ENCODE results near the gene AMBRA1.
"Not testable (repeated sequence)": the region's sequence is repeated elsewhere in the genome, so short reads cannot be mapped to it uniquely, and the experiment has no call there.

The AMBRA1 gene

GRCh38 chr11:46527591-46528130 is 66.2 kb downstream of the AMBRA1 start:
- no peak for TF ChIP-seq POLR2A (IDR thresholded peaks at IDR 0.05; ENCODE audit: low read depth, low read length)
- DNase-seq (ENCODE audit: insufficient read length, low spot score), result no peak
- no peak for FAIRE-seq

- FAIRE-seq (no peak), DNase-seq (ENCODE audit: insufficient read length, low spot score) (no peak)
- TF ChIP-seq POLR2A (IDR thresholded peaks at IDR 0.05; ENCODE audit: low read depth, low read length), result no peak
These were observed 67.3 kb downstream of the AMBRA1 start for GRCh38 chr11:46526216-46527215.

DNA sequence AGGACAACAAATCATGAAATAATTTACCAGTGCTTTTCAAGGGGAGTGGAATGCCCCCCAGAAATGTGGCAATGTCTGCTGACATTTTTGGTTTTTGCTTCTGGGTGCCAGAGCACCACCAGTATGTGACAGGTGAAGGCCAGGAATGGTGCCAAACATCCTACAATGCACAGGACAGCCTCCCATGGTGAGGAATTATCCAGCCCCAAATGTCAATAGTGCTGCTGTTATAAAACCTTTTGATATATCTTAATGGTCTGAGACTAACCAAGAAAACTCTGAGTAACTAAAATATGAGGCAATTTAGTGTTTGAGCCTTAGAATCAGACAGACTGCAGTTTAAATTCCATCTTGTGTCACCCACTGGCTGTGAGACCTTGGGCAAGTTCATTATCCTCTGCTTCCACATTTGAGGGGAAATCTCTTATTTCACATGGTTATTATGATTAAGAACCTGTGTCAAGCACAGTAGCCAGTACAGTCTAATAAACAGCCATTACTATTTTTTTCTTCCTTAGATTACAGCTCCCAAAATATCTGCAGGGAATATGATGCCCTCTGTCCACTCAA is 69.5 kb downstream of the AMBRA1 start:
- no peak for DNase-seq (ENCODE audit: insufficient read length, low spot score)
- no peak for FAIRE-seq
- no peak for TF ChIP-seq POLR2A (IDR thresholded peaks at IDR 0.05; ENCODE audit: low read depth, low read length)

DNA sequence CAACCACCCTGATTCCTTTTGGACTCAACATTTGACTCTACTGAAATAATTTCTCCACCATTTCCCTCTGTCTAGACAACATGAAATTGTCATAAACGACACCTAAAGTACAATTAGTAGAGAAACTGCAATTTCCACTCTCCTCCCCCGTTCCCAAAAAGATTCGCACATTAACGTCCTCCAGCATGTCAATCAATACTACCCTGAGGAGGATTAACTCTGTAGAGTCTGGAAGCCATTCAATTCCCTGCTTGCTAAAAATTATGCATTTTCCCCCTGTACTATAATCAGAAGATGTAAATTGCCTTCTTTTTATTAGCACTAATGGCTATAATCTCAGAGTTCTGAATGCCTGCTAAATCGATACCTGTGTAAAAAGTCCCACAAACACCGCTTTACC is 70.5 kb downstream of the AMBRA1 start:
- no peak for TF ChIP-seq POLR2A (IDR thresholded peaks at IDR 0.05; ENCODE audit: low read depth, low read length)
- no peak for DNase-seq (ENCODE audit: insufficient read length, low spot score)
- no peak for FAIRE-seq

- TF ChIP-seq POLR2A (IDR thresholded peaks at IDR 0.05; ENCODE audit: low read depth, low read length), result no peak
- no peak for DNase-seq (ENCODE audit: insufficient read length, low spot score)
- FAIRE-seq, result no peak
These were observed 71.0 kb downstream of the AMBRA1 start for GRCh38 chr11:46522682-46523281.

DNA sequence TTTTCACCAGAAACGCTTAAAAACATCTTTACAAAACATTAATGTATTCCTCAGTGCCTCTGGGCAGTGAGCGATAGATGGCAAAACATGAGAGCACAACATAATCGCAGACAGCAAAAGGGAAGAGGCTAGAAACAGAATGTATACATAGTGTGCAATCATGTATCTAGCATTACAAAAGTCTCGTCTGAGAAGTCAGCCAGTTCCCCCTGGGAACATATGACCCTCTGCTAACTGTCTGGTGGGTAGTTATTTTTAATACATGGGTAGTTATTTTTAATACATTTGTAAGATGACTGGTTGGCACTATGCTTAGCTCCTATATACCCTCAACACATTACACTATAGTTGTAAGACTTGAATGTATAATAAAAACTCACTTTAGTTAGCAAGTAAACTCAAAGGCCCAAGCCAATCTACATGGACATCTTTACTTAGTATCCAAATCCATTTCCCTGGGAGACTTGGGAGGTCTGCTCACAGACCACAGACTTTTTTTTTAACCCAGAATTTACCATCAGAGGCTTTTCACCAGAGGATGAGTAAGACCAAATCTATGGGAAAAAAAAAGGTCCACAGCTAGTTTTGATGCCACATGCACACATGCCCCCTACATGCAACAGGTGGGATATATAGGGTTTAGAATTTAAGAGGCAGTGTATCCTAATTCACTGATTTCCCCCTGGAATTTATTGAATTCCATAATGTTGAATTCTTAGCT is 71.7 kb downstream of the AMBRA1 start:
- FAIRE-seq (no peak), DNase-seq (ENCODE audit: insufficient read length, low spot score) (no peak)
- TF ChIP-seq POLR2A (IDR thresholded peaks at IDR 0.05; ENCODE audit: low read depth, low read length), result no peak

GRCh38 chr11:46520971-46521745 is 72.7 kb downstream of the AMBRA1 start:
- TF ChIP-seq POLR2A (IDR thresholded peaks at IDR 0.05; ENCODE audit: low read depth, low read length), result no peak
- DNase-seq (ENCODE audit: insufficient read length, low spot score), result peak; percentile 36
- no peak for FAIRE-seq

GRCh38 chr11:46519351-46519750 is 74.5 kb downstream of the AMBRA1 start:
- no peak for FAIRE-seq
- DNase-seq (ENCODE audit: insufficient read length, low spot score), result no peak
- no peak for TF ChIP-seq POLR2A (IDR thresholded peaks at IDR 0.05; ENCODE audit: low read depth, low read length)

DNA sequence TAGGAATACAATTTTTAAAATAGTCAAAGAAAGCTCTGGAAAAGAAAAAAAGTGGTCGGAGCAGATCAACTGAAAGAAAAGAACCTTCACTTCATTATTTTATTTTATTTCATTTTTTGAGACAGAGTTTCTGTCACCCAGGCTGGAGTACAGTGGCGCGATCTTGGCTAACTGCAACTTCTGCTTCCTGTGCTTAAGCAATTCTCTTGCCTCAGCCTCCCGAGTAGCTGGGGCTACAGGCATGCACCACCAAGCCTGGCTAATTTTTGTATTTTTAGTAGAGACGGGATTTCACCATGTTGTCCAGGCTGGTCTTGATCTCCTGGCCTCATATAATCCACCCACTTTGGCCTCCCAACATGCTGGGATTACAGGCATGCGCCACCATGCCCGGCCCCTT is 74.9 kb downstream of the AMBRA1 start:
- FAIRE-seq; DNase-seq (ENCODE audit: insufficient read length, low spot score): not testable (repeated sequence)

DNA sequence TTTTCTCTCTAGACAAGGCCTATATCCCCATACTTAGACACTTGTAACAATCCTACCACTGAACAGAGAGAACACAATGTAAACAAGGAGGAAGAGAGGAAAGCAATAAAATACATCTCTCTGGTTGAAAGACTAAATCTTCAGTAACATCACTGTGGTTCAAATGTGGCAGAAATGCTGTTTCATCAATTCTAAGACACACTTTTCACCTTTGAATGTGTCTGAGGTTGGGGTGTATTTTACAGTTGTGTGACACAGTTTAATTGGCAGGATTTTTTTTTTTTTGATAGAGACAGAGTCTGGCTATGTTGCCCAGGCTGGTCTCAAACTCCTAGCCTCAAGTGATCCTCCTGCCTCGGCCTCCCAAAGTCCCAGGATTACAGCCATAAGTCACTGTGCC is 79.5 kb downstream of the AMBRA1 start:
- no peak for TF ChIP-seq POLR2A (IDR thresholded peaks at IDR 0.05; ENCODE audit: low read depth, low read length)
- FAIRE-seq (no peak), DNase-seq (ENCODE audit: insufficient read length, low spot score) (no peak)

GRCh38 chr11:46513934-46514342 is 79.9 kb downstream of the AMBRA1 start:
- no peak for FAIRE-seq
- no peak for DNase-seq (ENCODE audit: insufficient read length, low spot score)
- no peak for TF ChIP-seq POLR2A (IDR thresholded peaks at IDR 0.05; ENCODE audit: low read depth, low read length)

- DNase-seq (ENCODE audit: insufficient read length, low spot score), result no peak
- TF ChIP-seq POLR2A (IDR thresholded peaks at IDR 0.05; ENCODE audit: low read depth, low read length), result no peak
- FAIRE-seq, result no peak
These were observed 81.5 kb downstream of the AMBRA1 start for GRCh38 chr11:46512261-46512881.

GRCh38 chr11:46511342-46511741 is 82.5 kb downstream of the AMBRA1 start:
- FAIRE-seq (no peak), DNase-seq (ENCODE audit: insufficient read length, low spot score) (no peak)
- no peak for TF ChIP-seq POLR2A (IDR thresholded peaks at IDR 0.05; ENCODE audit: low read depth, low read length)

All from H54 (cell line).